Measurements from ENCODE around the gene MYBPH.

DNA sequence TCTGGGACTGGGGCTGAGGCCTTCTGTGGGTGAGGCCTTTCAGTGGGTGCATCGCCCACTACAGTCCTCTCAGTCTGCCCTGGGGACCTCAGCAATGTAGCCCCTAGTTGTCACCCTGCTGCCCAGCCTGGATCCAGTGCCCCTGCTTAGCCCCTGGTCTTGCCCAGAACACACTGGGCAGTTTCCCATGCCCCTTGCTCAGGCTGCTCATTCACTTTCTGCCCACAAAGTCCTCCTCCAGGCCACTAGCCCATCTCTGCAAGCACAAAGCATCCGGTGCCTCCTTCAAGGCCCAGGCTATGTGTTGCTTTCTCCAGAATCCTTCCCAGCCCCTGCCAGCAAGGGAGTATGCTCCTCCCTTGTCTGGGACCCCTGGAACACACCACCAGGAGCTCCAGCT is 53.5 kb downstream of the MYBPH start:
- TF ChIP-seq CTCF (IDR thresholded peaks at IDR 0.05) (no peak), POLR2A (IDR thresholded peaks at IDR 0.05) (no peak)

All from adrenal gland (tissue), 5 donors.